GM12878 (cell line): ENCODE measurements around the gene ATG5. TPM values are rescaled to one million over a fixed set of nuclear protein-coding genes. Genes with fewer than 3 reads are reported as not detected.

Experiments used
- ATAC-seq: fragments of 200-7000 bp; cut with Tn5 transposase; 3 replicates; pipeline ENCODE4 v1.9.1; 2020; ENCODE audit warnings: mild to moderate bottlenecking, moderate library complexity
- BruUV-seq: library from RNA; stranded (reverse); fragments of 400-500 nt; replicated peaks from 2 replicates; lab custom pipeline; 2021; lab: Mats Ljungman, UMichigan
- CTCF ChIA-PET: fragments of 300-600 bp; sonication (Branson Sonifier 250); formaldehyde crosslinking; extraction: SDS; loops from one replicate; lab custom pipeline; 2021; ENCODE audit warnings: inconsistent platforms; lab: Yijun Ruan, JAX
- POLR2A ChIA-PET: fragments of 350-600 bp; formaldehyde crosslinking; extraction: SDS; loops from one replicate; lab custom pipeline; 2021; ENCODE audit warnings: inconsistent platforms; lab: Charles Lee
- RAD21 ChIA-PET: fragments of 300-600 bp; sonication (Branson Sonifier 250); formaldehyde crosslinking; loops from one replicate; lab custom pipeline; 2023; ENCODE audit warnings: antibody characterized with exemption; ENCODE audit not compliant: unreplicated experiment; lab: Charles Lee
- SMC1A ChIA-PET: fragments of 300-600 bp; sonication (Branson Sonifier 250); formaldehyde crosslinking; loops from one replicate; lab custom pipeline; 2023; ENCODE audit not compliant: unreplicated experiment, uncharacterized antibody; lab: Charles Lee
- DNase-seq: peaks from one replicate; pipeline ENCODE4 v3.0.0-alpha.2; 2011; ENCODE audit warnings: low read depth, low spot score
- FAIRE-seq: peaks from 3 replicates; lab custom pipeline; 2011; peaks lifted over from hg19 to GRCh38; lab: Jason Lieb, UNC
- H2AFZ ChIP-seq: 2 replicates; pipeline ENCODE4 v1.6.0; 2011; ENCODE audit warnings: low read depth, low read length, control low read depth; ENCODE audit not compliant: control insufficient read depth
- H3K27ac ChIP-seq: 2 replicates; pipeline ENCODE4 v1.5.1; 2011; ENCODE audit warnings: control low read depth; ENCODE audit not compliant: control insufficient read depth, insufficient read depth
- H3K27me3 ChIP-seq, 2 experiments: replicated peaks in 1 of 2; 2 replicates each; pipeline versions ENCODE4 v1.6.0 to v1.6.1; 2011; ENCODE audit warnings: low read length in 1 of 2; ENCODE audit not compliant: control insufficient read depth in 2 of 2, insufficient read depth in 2 of 2
- H3K36me3 ChIP-seq, 2 experiments: 2 replicates each; pipeline ENCODE4 v1.5.1; 2011; ENCODE audit warnings: low read length in 1 of 2; ENCODE audit not compliant: control insufficient read depth in 2 of 2, insufficient read depth in 2 of 2
- H3K4me1 ChIP-seq: 2 replicates; pipeline ENCODE4 v1.6.1; 2011; ENCODE audit warnings: mild to moderate bottlenecking, low read length, moderate library complexity, mixed read lengths; ENCODE audit not compliant: control insufficient read depth, insufficient read depth
- H3K4me2 ChIP-seq: 2 replicates; pipeline ENCODE4 v1.6.0; 2011; ENCODE audit warnings: control low read depth; ENCODE audit not compliant: control insufficient read depth, insufficient read depth
- H3K4me3 ChIP-seq: fragments of 200-600 bp; sonication (generic); 2 replicates; pipeline ENCODE4 v1.5.1; 2016
- H3K79me2 ChIP-seq: 2 replicates; pipeline ENCODE4 v1.6.0; 2011; ENCODE audit warnings: low read length; ENCODE audit not compliant: control insufficient read depth, insufficient read depth
- H3K9ac ChIP-seq: 2 replicates; pipeline ENCODE4 v1.8.0; 2011; ENCODE audit warnings: low read length, control low read depth, mixed read lengths; ENCODE audit not compliant: control insufficient read depth, insufficient read depth
- H3K9me3 ChIP-seq: replicated peaks from 3 replicates; pipeline ENCODE4 v1.5.1; 2011; ENCODE audit warnings: mild to moderate bottlenecking, low read length; ENCODE audit not compliant: control insufficient read depth, insufficient read depth
- H4K20me1 ChIP-seq: 2 replicates; pipeline ENCODE4 v1.6.0; 2011; ENCODE audit not compliant: control insufficient read depth, insufficient read depth
- ASH2L ChIP-seq: fragments of 300-600, 200-600 bp; sonication (generic); IDR thresholded peaks from 2 replicates; pipeline ENCODE4 v1.6.1; 2017; ENCODE audit warnings: low read depth, mild to moderate bottlenecking, borderline replicate concordance
- ATF7 ChIP-seq: fragments of 450-650 bp; IDR thresholded peaks from 2 replicates; pipeline ENCODE4 v1.6.1; 2016; ENCODE audit warnings: low read depth, mild to moderate bottlenecking
- LARP7 ChIP-seq: fragments of 450-650 bp; IDR thresholded peaks from 2 replicates; pipeline ENCODE4 v1.6.1; 2017; ENCODE audit warnings: mild to moderate bottlenecking
- MEF2B ChIP-seq: fragments of 450-650 bp; IDR thresholded peaks from 2 replicates; pipeline ENCODE4 v1.6.1; 2018; ENCODE audit warnings: mild to moderate bottlenecking, moderate library complexity; ENCODE audit not compliant: partially characterized antibody, poor library complexity, severe bottlenecking
- NKRF ChIP-seq: fragments of 450-650 bp; conservative IDR thresholded peaks from 2 replicates; pipeline ENCODE4 v1.6.1; 2017; ENCODE audit warnings: mild to moderate bottlenecking, moderate library complexity
- RELB ChIP-seq: fragments of 450-650 bp; IDR thresholded peaks from 2 replicates; pipeline ENCODE4 v1.6.1; 2017; ENCODE audit warnings: low read depth, mild to moderate bottlenecking, moderate library complexity
- SMAD1 ChIP-seq: fragments of 450-650 bp; IDR thresholded peaks from 2 replicates; pipeline ENCODE4 v1.6.1; 2018; ENCODE audit warnings: mild to moderate bottlenecking, low read depth; ENCODE audit not compliant: partially characterized antibody
- SUZ12 ChIP-seq: fragments of 200-600 bp; sonication (generic); IDR thresholded peaks from one replicate; pipeline ENCODE4 v1.6.1; 2018; ENCODE audit warnings: antibody characterized with exemption, mild to moderate bottlenecking; ENCODE audit not compliant: unreplicated experiment
- ZNF274 ChIP-seq: IDR thresholded peaks from one replicate; pipeline ENCODE4 v1.8.0; 2011; ENCODE audit not compliant: insufficient read length, insufficient read depth
- ZNF687 ChIP-seq: fragments of 450-650 bp; IDR thresholded peaks from 2 replicates; pipeline ENCODE4 v1.6.1; 2017; ENCODE audit warnings: mild to moderate bottlenecking, moderate library complexity
- WGBS: methylation state at CpG from one replicate; pipeline ENCODE4 v1.1.6; 2016; ENCODE audit warnings: low lambda C conversion rate; ENCODE audit not compliant: insufficient replicate concordance, insufficient coverage; ENCODE audit errors: missing lambda C conversion rate; 5-methylcytosine and 5-hydroxymethylcytosine counted together
- in situ Hi-C: fragments of 300-500 bp; cut with MboI; formaldehyde crosslinking; loops from 9 replicates; pipeline ENCODE4 v1.14.3; 2018; ENCODE audit warnings: mixed read lengths
- intact Hi-C: fragments of 100-400 bp; cut with micrococcal nuclease; formaldehyde crosslinking; loops from one replicate; pipeline ENCODE4 v1.14.2; 2022; ENCODE audit not compliant: unreplicated experiment
- polyA plus RNA-seq, 11 experiments: library from polyadenylated mRNA; depleted of rRNA in 4 of 11; unstranded in 6 of 11; stranded (reverse) in 5 of 11; fragments of >200 nt; fragmentation: Nextera tagmentation in 4 of 11; fragmentation: Illumina TruSeq in 1 of 11; extraction: Ambion mirVana in 4 of 11; extraction: Trizol in 1 of 11; gene quantifications; 1 replicate in 1 of 11; 2 replicates in 10 of 11; pipeline versions ENCODE4 v1.2.1 to v1.2.3, GENCODE V29; 2011 to 2016; ENCODE audit warnings: inconsistent platforms in 2 of 11, missing spikeins in 2 of 11, low read depth in 1 of 11
- total RNA-seq, 4 experiments: library from RNA; depleted of rRNA in 3 of 4; stranded (reverse); fragments of >200 nt in 3 of 4; fragmentation: Illumina TruSeq in 1 of 4; extraction: Trizol in 1 of 4; gene quantifications; 2 replicates each; pipeline versions ENCODE4 v1.2.1 to v1.2.3, GENCODE V29; 2013 to 2021

Gene ATG5
- total and polyA plus RNA-seq, 10 of the 15 experiments (the other 5 are each of a cell fraction or from before 2014, with no cell fraction given) = 12.9 to 51.8 (median 23.9) TPM

- BruUV-seq = no TSS peak
- ATAC-seq (no peak), FAIRE-seq (no peak), DNase-seq (no peak)
- RAD21 ChIA-PET = interaction anchor here (0.9 to 9.2 kb wide), 3 partner anchors 11 to 26 kb away, joined by 3 to 88 read pairs (median 3); no protein-coding TSS in a partner anchor
- Histone ChIP-seq H3K36me3 (no peaks in the 10 kb centered on the region), H3K27me3 (no peaks in the 10 kb centered on the region), H3K9ac (no peak overlapping the region), H4K20me1 (no peaks in the 10 kb centered on the region), H3K4me2 (no peak overlapping the region), H3K4me3 (no peak overlapping the region), H3K4me1 (peaks cover 37% of the 10 kb centered on the region), H3K9me3 (no peaks in the 10 kb centered on the region; the same call in 1 of the 3 replicates), H3K79me2 (no peaks in the 10 kb centered on the region), H3K27ac (no peak overlapping the region), H2AFZ (no peak overlapping the region)
- no peak for TF ChIP-seq SMAD1
- no peak for TF ChIP-seq RELB
- TF ChIP-seq ATF7 = no peak
- no peak for TF ChIP-seq LARP7
- TF ChIP-seq MEF2B = no peak
- no peak for TF ChIP-seq NKRF
- TF ChIP-seq ASH2L = no peak
- TF ChIP-seq ZNF687 = no peak
- no peak for TF ChIP-seq ZNF274
- no peak for TF ChIP-seq SUZ12
- 94% methylated on average over 5 of the region's 5 CpGs for WGBS
- intact Hi-C loops (no loop called here), in situ Hi-C loops (no loop called here)
- SMC1A ChIA-PET = interaction anchor here (0.9 to 12.7 kb wide), 5 partner anchors 12 to 172 kb away, joined by 3 to 217 read pairs (median 8); no protein-coding TSS in a partner anchor
- POLR2A ChIA-PET = interaction anchor here (1.0 kb wide), 1 partner anchor 13 kb away, joined by 3 read pairs; no protein-coding TSS in a partner anchor
- CTCF ChIA-PET = interaction anchor here (3.0 to 10.0 kb wide), 3 partner anchors 14 to 80 kb away, joined by 10 to 85 read pairs (median 28); no protein-coding TSS in a partner anchor
These were observed 155.3 kb downstream of the ATG5 start for GRCh38 chr6:106170030-106170791.
